ENCODE results near the gene CTDSPL. TPM values are rescaled to one million over a fixed set of nuclear protein-coding genes. Genes with fewer than 3 reads are reported as not detected.
A peak's percentile ranks its signal among the peaks of the same experiment; 100 is the strongest.
"Not testable (repeated sequence)": the region's sequence is repeated elsewhere in the genome, so short reads cannot be mapped to it uniquely, and the experiment has no call there.

CTDSPL gene
- total RNA-seq = 68.4 TPM

DNA sequence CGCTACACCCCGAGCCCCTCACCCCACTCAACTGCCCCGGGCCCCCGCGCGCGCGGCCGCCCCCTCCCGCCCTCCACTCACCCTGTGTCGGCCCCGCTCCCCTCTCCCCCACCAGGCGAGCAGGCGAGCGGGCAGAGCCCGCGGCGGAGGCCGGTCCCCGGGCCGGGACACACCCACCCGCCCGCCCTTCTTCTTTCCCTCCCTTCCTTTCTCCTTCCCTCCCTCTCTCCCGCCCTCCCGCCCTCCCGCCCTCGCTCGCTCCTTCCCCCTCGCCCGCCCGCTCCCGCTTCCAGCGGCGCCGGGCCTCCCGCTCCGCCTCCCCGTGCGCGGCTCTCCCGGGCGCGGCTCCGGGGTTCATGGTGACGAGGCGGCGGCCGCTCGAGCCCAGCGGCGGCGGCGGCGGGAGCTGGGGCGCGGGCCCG lies at the start of gene CTDSPL:
CTDSPL (plus strand) TSS at position 261 of the 422 bp plus-strand sequence. CDS start 320 bp downstream, outside the sequence.
- no peak for DNase-seq (ENCODE audit: low spot score)

- peak; percentile 59 for DNase-seq (ENCODE audit: low spot score)
Measured at GRCh38 chr3:37812499-37812896, 49.2 kb upstream of the CTDSPL start.

DNA sequence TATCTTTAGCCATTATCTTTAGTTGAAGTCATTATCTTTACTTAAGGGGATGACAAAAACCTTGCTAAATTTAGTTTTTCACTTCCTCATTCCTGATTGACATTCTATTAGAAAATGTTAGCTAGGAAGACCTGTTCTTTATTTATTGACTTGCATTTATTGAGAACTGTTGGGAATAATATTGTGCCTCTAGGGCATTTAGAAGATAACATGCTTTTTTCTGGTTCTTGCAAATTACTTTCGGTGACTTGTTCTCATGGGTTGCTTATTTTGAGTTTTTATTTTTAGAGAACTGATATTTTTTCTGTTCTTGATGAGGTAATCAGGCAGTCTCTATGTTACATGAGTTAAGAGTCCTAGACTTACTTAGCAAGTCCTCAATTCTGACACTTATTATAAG lies 48.3 kb upstream of the CTDSPL start:
- no peak for DNase-seq (ENCODE audit: low spot score)

- no peak for DNase-seq (ENCODE audit: low spot score)
Measured at GRCh38 chr3:37814547-37814946, 47.1 kb upstream of the CTDSPL start.

GRCh38 chr3:37815156-37815555 lies 46.5 kb upstream of the CTDSPL start:
- not testable (repeated sequence) for DNase-seq (ENCODE audit: low spot score)

DNA sequence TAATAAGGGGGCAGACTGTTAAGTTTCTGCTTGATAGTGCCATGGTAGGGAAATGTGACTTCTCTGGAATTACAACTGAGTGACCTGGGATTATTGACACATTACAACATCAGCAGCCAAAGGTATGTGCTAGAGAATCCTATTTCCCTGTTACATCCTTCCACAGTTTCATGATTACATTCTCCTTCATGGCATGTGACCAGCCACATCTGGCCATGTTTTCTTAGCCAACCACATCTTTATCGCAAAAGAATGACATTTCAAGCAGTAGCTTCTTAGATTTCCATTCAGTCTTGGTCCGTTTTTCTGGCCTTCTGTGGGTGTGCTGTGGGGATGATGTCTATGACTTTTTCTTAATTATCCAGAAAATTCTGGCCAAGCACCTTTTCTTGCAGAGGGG lies 45.4 kb upstream of the CTDSPL start:
- no peak for DNase-seq (ENCODE audit: low spot score)

GRCh38 chr3:37819591-37819990 lies 42.1 kb upstream of the CTDSPL start:
- DNase-seq (ENCODE audit: low spot score) = no peak

- DNase-seq (ENCODE audit: low spot score) = no peak
Measured at GRCh38 chr3:37820286-37820685, 41.4 kb upstream of the CTDSPL start.

- DNase-seq (ENCODE audit: low spot score) = no peak
Measured at GRCh38 chr3:37823189-37823588, 38.5 kb upstream of the CTDSPL start.

GRCh38 chr3:37824090-37824953 lies 37.4 kb upstream of the CTDSPL start:
- no peak for DNase-seq (ENCODE audit: low spot score)

- DNase-seq (ENCODE audit: low spot score) = no peak
Measured at GRCh38 chr3:37824954-37825328, 36.7 kb upstream of the CTDSPL start.

- no peak for DNase-seq (ENCODE audit: low spot score)
Measured at GRCh38 chr3:37825744-37826400, 35.8 kb upstream of the CTDSPL start.

- no peak for DNase-seq (ENCODE audit: low spot score)
Measured at GRCh38 chr3:37826502-37826901, 35.2 kb upstream of the CTDSPL start.

DNA sequence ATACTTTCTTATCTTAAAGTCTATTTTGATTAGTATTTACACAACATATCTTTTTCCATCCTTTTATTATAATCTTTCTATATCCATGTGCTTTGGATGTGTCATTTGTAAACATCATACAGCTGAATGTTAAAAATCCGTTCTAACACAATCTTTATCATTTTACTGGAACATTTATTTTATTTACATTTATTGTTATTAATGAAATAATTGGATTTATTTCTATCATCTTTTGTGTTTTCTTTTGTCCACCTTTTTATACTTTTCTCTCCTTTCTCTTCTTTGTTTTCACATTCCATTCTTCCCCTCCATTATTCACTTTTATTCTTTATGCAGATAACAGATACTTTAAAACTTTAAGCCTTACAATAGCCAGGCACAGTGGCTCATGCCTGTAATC lies 34.7 kb upstream of the CTDSPL start:
- DNase-seq (ENCODE audit: low spot score) = no peak

GRCh38 chr3:37832480-37832879 lies 29.2 kb upstream of the CTDSPL start:
- DNase-seq (ENCODE audit: low spot score) = no peak

DNA sequence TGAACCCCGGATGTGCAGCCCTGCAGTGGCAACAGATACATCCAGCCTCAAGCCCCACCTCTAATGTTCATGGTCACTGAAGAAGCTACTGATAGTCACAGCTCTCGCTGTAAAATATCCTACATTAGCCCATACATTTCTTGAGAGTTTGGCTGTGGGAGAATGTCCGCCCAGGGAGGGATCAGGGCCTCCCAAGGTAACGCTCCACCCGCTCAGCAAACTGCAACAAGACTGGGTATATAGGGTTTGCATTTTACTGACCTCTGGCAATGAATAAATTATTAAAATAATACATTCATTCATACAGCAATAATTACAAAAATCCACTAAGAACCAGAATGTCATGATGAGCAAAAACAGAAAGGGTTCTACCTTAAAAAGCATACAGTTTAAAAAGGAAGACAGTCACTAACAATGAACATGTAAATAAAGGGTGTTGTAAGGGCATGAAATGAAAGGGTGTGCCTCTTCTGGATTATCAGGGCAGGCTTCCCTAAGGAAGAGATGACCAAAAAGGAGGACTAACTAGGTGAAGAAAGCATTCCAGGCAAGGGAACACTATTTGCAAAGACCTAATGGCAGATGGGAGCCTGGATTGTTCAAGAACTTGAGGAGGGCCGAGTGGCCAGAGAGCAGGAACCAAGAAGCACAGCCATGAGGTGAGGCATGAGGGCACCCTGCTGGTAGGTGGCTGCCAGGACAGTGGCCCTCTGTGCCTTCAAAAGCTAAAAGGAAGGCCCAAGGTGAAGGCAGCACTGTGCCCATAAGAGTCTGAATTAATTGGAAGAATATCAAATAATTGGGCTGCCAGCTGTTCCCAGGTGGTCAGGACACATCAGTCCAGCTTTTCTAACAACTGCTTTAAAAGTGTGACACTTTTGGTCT lies 28.1 kb upstream of the CTDSPL start:
- no peak for DNase-seq (ENCODE audit: low spot score)

DNA sequence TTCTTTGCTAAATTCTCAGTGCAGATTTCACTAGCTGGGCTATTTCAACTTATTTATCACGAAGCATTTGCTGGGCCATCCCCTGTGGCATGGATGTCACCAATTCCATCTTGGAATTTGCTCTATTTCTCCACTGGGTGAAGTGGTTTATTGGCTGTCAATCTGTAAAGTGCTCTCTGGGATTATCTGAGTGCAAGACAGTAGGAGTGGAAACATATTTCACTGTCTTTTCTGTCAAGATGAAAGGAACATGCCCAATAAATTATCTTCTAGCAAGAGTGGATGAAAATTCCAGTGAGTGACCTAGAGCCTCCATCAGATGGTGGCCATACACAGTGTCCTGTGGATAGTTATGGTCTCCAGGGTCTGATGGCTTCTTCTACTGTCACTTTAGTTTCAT lies 25.1 kb upstream of the CTDSPL start:
- DNase-seq (ENCODE audit: low spot score) = no peak

DNA sequence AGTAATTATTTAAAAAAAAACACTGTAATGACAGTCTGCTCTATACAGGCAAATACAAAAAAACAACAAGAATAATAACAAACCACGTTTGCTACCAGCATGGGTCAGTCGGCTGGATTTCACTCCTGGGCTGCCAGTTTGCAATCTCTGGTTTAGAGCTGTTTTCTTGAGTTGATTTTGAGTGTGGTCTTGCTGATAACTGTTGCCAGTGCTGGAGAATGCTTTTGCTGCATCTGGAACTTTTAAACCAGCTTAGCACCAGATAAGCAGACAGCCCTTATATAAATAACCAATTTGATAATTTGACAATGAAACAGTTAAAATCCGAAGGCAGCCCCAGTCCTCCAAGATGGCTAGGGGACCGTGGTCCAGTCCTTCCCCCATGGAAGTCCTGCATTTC lies 14.0 kb upstream of the CTDSPL start:
- no peak for DNase-seq (ENCODE audit: low spot score)

DNA sequence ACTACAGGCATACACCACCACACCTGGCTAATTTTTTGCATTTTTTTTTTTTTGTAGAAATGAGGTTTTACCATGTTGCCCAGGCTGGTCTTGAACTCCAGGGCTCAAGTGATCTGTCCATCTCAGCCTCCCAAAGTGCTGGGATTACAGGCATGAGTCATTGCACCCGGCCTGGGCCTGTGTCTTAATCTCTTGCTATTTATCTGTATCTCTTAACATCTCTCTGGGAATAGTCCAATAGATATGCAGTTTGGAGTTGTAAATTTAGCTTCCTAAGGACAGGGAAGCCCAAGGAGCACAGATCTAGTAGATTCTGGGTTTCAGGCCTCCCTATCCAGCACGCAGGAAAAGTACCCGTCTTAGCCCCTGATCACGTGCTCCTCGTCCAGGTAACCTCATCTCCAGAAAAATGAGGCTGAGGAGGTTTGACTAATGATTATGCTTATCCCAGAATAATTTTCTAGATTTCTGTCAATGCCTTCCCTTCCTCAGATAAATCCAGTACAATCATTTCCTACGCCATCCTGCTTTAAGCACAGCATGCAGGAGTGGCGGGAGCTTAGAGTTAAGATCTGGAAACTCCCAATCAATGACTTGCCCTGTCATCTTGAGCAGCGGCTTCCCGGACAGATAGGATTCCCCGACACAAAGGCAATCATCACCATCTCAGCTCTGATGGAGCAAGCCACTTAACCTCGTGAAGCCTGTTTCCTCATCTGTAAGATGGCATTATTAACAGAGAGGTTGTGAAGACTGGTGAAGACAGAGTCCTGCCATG lies 12.3 kb upstream of the CTDSPL start:
- DNase-seq (ENCODE audit: low spot score) = no peak

- no peak for DNase-seq (ENCODE audit: low spot score)
Measured at GRCh38 chr3:37852097-37852496, 9.6 kb upstream of the CTDSPL start.

DNA sequence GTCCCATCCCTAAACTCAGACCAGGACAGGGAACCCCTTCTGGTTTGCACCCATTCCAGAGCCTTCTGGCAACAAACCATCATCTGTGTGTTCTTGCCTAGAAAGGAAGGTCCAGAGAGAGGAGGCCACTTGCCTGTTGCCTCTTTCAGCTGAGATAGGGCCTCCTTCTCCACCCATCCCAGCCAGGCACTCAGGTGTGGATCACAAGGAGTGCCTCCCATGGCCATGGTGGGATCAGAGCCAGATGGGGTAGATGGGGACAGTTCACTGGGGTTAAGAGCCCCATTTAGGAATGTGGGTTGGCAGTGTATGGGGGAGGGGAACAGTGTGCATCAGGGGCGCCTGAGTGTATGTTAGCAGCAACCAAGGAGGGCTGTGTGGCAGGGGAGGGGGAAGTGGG lies 8.9 kb upstream of the CTDSPL start:
- no peak for DNase-seq (ENCODE audit: low spot score)

Data from ureter (tissue), 1 donor.